Esophagus squamous epithelium (tissue), 4 donors: Measurements from ENCODE around the gene C1orf74.

Experiments used
- POLR2A ChIP-seq, 4 donors: fragments of 450-650 bp; IDR thresholded peaks; one replicate each; pipeline ENCODE4 v1.6.1; 2017; ENCODE audit warnings: antibody characterized with exemption in 4 of 4, mild to moderate bottlenecking in 4 of 4, moderate library complexity in 3 of 4
- TF ChIP-seq, protein P1 (sequence below), 6 experiments: fragments of 450-650 bp in 4 of 6; fragments of 200-600 bp in 2 of 6; sonication (generic) in 2 of 6; IDR thresholded peaks; one replicate each; pipeline ENCODE4 v1.5.1; 2016 to 2019; ENCODE audit warnings: antibody characterized with exemption in 6 of 6, mild to moderate bottlenecking in 4 of 6, moderate library complexity in 4 of 6

DNA sequence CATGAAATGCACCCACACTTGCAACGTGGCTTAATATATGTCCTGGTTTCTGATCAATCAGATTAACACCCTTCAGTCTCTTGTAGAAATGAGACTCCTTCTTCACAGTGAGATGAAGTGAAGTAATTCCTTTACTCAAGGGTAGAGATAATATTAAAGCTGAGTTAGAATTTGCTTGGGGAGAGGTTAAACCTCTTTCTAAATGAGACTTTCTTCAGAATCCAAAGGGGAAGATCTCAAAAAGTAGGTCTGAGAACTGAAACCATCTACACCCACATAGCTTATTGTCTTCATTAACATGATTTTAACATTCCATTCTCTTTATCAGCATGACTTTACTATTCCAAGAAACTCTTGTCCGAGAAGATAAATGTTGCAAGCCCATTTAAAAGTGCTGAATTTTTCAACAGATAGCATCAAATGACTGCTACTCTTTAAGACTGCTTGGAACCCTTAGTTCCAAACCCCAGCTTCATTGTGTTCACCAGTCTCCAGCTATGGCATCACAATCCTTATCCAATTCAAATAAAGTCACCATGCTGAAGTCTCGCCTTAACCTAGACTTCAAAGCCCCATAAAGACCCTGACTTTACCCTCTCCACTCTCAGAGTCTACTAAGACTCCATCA is 47.8 kb downstream of the C1orf74 start:
- TF ChIP-seq, protein P1, sequence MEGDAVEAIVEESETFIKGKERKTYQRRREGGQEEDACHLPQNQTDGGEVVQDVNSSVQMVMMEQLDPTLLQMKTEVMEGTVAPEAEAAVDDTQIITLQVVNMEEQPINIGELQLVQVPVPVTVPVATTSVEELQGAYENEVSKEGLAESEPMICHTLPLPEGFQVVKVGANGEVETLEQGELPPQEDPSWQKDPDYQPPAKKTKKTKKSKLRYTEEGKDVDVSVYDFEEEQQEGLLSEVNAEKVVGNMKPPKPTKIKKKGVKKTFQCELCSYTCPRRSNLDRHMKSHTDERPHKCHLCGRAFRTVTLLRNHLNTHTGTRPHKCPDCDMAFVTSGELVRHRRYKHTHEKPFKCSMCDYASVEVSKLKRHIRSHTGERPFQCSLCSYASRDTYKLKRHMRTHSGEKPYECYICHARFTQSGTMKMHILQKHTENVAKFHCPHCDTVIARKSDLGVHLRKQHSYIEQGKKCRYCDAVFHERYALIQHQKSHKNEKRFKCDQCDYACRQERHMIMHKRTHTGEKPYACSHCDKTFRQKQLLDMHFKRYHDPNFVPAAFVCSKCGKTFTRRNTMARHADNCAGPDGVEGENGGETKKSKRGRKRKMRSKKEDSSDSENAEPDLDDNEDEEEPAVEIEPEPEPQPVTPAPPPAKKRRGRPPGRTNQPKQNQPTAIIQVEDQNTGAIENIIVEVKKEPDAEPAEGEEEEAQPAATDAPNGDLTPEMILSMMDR (IDR thresholded peaks at IDR 0.05): no peak
- no peak for TF ChIP-seq POLR2A (IDR thresholded peaks at IDR 0.05)
